H1 (cell line): ENCODE measurements around the gene ZNF516. TPM values are rescaled to one million over a fixed set of nuclear protein-coding genes. Genes with fewer than 3 reads are reported as not detected.

Source experiments
- BRCA1 ChIP-seq: IDR thresholded peaks from 2 replicates; pipeline ENCODE4 v1.6.1; 2012; ENCODE audit warnings: low read depth, low read length, improper control_type of control experiment
- CEBPB ChIP-seq: IDR thresholded peaks from 2 replicates; pipeline ENCODE4 v1.6.1; 2012; ENCODE audit warnings: low read depth, low read length
- CHD2 ChIP-seq: IDR thresholded peaks from 2 replicates; pipeline ENCODE4 v1.6.1; 2012; ENCODE audit warnings: low read length, improper control_type of control experiment
- CHD7 ChIP-seq: fragments of 300-600 bp; sonication (generic); IDR thresholded peaks from 2 replicates; pipeline ENCODE4 v1.7.1; 2012; ENCODE audit warnings: low read length, moderate library complexity, mild to moderate bottlenecking, inconsistent platforms; ENCODE audit not compliant: insufficient replicate concordance
- E2F6 ChIP-seq: IDR thresholded peaks from 2 replicates; pipeline ENCODE4 v1.6.1; 2012; ENCODE audit warnings: inconsistent platforms
- HDAC2 ChIP-seq, 2 experiments: fragments of 300-600 bp in 1 of 2; sonication (generic) in 1 of 2; IDR thresholded peaks; 2 replicates each; pipeline ENCODE4 v1.6.1; 2011 to 2012; ENCODE audit warnings: low read depth in 2 of 2, low read length in 2 of 2, mild to moderate bottlenecking in 2 of 2, moderate library complexity in 2 of 2, borderline replicate concordance in 1 of 2, inconsistent platforms in 1 of 2
- HDAC6 ChIP-seq: IDR thresholded peaks from one replicate; pipeline ENCODE4 v1.7.1; 2012; ENCODE audit warnings: low read depth, mild to moderate bottlenecking, inconsistent platforms, low read length, moderate library complexity
- KDM5A ChIP-seq: fragments of 200-600 bp; IDR thresholded peaks from 2 replicates; pipeline ENCODE4 v1.7.1; 2012; ENCODE audit warnings: mild to moderate bottlenecking, low read length, inconsistent platforms, mixed read lengths
- RNF2 ChIP-seq: fragments of 200-900, 300-1000 bp; sonication (generic); IDR thresholded peaks from 2 replicates; pipeline ENCODE4 v1.7.1; 2016; ENCODE audit warnings: borderline replicate concordance, low read depth, mild to moderate bottlenecking, antibody characterized with exemption, low read length; ENCODE audit not compliant: poor library complexity, severe bottlenecking; ENCODE audit errors: missing control alignments
- RXRA ChIP-seq: IDR thresholded peaks from 2 replicates; pipeline ENCODE4 v1.6.1; 2011; ENCODE audit warnings: low read depth, mild to moderate bottlenecking, low read length, moderate library complexity; ENCODE audit not compliant: insufficient read depth
- TCF12 ChIP-seq: IDR thresholded peaks from 2 replicates; pipeline ENCODE4 v1.6.1; 2011; ENCODE audit warnings: low read depth, mild to moderate bottlenecking, low read length
- polyA plus RNA-seq, 7 experiments: library from polyadenylated mRNA; depleted of rRNA in 3 of 7; stranded (reverse) in 5 of 7; unstranded in 2 of 7; fragments of >200 nt in 5 of 7; fragments of 200-250 nt in 2 of 7; gene quantifications; 1 replicate in 5 of 7; 2 replicates in 1 of 7; 4 replicates in 1 of 7; pipeline versions ENCODE4 v1.2.1 to v1.2.3, GENCODE V29; 2011 to 2013; ENCODE audit warnings: missing spikeins in 2 of 7, mixed read lengths in 2 of 7
- total RNA-seq: library from RNA; stranded (reverse); fragmentation: NEBNext Ultra II Directional; extraction: Animal tissue kit (Norgen Biotek cat#: 25700); gene quantifications from 2 replicates; pipeline ENCODE4 v1.2.1, GENCODE V29; 2021

The ZNF516 gene
- total and polyA plus RNA-seq, 2 of the 8 experiments (the other 6 are each of a cell fraction or from before 2014, with no cell fraction given) = 7.3 to 17.0 TPM

- TF ChIP-seq CHD7 (no peak), E2F6 (no peak), HDAC6 (no peak), CEBPB (no peak), BRCA1 (no peak), TCF12 (no peak), RNF2 (no peak), RXRA (no peak), HDAC2 (IDR thresholded peaks at IDR 0.05; ENCODE audit: borderline replicate concordance in 1 of 2, low read depth in 2 of 2, low read length in 2 of 2) (no peak), CHD2 (no peak), KDM5A (no peak)
- TF ChIP-seq, all 59 proteins: peak for 0
Observed at GRCh38 chr18:76318607-76319006, 176.4 kb downstream of the ZNF516 start (continued).
